NB4 (cell line): ENCODE measurements around the gene ATP12A.

Experiments
- DNase-seq: peaks from one replicate; pipeline ENCODE4 v3.0.0; 2010; ENCODE audit warnings: low read depth
- H3K4me3 ChIP-seq: one replicate; pipeline ENCODE4 v1.5.1; 2011; ENCODE audit warnings: mild to moderate bottlenecking, low read depth, low read length, moderate library complexity
- CTCF ChIP-seq: IDR thresholded peaks from one replicate; pipeline ENCODE4 v1.5.1; 2012; ENCODE audit warnings: low read depth, low read length
- MAX ChIP-seq: IDR thresholded peaks from 2 replicates; pipeline ENCODE4 v1.6.1; 2011; ENCODE audit warnings: low read depth, low read length
- MYC ChIP-seq: IDR thresholded peaks from 2 replicates; pipeline ENCODE4 v1.6.1; 2011; ENCODE audit warnings: low read depth, low read length
- POLR2A ChIP-seq: IDR thresholded peaks from 2 replicates; pipeline ENCODE4 v1.6.1; 2011; ENCODE audit warnings: mild to moderate bottlenecking; ENCODE audit not compliant: insufficient read length; ENCODE audit errors: extremely low read depth

ATP12A gene

DNA sequence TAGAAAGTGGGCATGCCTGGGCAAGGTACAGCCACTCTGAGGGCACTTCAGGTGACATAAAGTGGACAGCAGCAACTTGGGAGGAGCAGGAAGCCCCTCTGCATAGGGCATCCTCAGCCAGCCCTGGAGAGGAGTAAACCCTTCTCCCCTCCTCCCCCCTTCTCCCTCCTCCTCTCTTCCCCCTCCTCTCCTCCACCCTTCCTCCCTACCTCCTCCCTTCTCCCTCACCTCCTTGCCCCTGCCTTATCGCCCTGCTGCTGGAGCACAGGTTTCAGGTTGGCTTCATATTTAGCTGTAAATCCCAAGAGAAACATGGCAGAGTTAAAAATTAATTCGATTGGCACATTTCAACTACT lies 30.5 kb upstream of the ATP12A start:
- H3K4me3 ChIP-seq: no peak overlapping the region
- no peak for TF ChIP-seq POLR2A
- no peak for TF ChIP-seq MYC
- no peak for TF ChIP-seq MAX
- TF ChIP-seq CTCF: no peak
- DNase-seq: no peak

DNA sequence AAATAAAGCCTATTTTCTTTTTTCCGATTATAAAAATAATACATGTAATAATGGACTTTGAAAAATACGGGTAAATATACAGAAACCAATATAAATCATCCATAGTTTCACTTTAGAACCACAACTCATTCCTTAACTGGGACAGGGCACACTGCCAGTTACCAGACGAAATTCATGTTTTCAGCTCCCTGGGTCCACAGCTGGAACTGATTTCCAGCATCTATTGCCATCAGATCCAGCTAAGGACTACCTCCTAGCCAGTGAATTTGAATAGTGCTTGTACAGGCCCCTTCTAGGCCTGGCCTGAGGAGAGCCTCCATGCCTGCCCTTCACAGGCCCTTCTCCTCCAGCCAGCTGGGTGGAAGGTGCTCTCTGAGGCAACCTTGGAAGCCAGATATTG lies 30.0 kb upstream of the ATP12A start:
- TF ChIP-seq CTCF (no peak), MYC (no peak), POLR2A (no peak), MAX (no peak)
- no peak overlapping the region for H3K4me3 ChIP-seq
- DNase-seq: no peak

DNA sequence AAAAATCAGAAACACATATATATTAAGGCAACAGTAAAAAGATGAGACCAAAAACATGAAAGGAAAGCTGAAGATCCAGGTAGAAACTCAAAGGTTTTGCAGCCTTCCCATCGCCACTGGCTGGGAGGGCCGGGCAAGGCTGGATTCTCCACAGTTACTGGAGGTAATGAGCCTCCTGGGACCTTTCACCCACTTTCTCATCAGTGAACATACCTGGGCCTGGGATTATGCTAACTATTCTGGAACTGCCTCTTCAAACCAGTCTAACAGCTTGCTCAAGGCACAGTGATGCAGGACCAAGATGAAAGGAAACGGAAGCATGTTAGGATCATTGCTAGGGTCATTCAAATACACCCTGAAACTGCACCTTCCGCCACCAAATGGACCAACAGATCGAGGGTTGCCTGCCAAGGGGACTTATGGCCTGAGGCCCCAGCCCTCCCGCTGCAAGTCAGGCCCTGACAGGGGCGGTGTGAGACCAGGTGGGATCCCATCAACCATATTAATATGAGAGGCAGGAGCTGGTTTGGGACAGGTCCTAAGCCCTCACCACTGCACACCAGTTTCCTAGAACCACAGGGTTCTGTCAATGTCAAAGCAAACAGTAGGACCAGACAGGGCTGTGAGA lies 28.4 kb upstream of the ATP12A start:
- no peak for TF ChIP-seq MYC
- no peak for TF ChIP-seq CTCF
- TF ChIP-seq MAX: no peak
- no peak for TF ChIP-seq POLR2A
- no peak overlapping the region for H3K4me3 ChIP-seq
- DNase-seq: no peak

- TF ChIP-seq CTCF: no peak
- TF ChIP-seq MYC: no peak
- DNase-seq: no peak
- H3K4me3 ChIP-seq: no peak overlapping the region
These were observed 27.8 kb upstream of the ATP12A start for GRCh38 chr13:24652359-24652758.

DNA sequence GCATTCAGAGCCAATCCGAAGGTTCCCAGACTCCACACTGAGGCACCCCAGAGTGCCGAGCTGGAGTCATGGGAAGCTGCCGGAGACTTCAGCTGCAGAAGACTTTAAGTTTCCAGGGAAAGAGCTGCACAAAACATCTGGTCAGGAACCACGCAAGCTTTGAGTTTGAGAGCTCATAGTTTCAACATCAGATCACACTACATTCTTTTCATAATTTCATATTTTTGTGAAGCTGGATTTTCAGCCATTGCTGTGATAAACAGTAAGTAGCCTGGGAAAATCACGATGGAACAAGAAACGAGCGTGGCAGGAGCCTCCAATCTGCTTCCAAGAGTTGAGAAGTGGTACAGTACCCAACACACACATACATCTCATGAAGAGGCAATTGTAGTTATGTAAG lies 25.5 kb upstream of the ATP12A start:
- TF ChIP-seq POLR2A: no peak
- no peak for TF ChIP-seq MYC
- TF ChIP-seq CTCF: no peak
- TF ChIP-seq MAX: no peak
- no peak for DNase-seq
- no peak overlapping the region for H3K4me3 ChIP-seq

GRCh38 chr13:24659239-24659638 lies 21.0 kb upstream of the ATP12A start:
- TF ChIP-seq MYC (no peak), CTCF (no peak), POLR2A (no peak), MAX (no peak)
- no peak for DNase-seq
- no peak overlapping the region for H3K4me3 ChIP-seq
